Measurements from ENCODE around the gene ZRANB3.

DNA sequence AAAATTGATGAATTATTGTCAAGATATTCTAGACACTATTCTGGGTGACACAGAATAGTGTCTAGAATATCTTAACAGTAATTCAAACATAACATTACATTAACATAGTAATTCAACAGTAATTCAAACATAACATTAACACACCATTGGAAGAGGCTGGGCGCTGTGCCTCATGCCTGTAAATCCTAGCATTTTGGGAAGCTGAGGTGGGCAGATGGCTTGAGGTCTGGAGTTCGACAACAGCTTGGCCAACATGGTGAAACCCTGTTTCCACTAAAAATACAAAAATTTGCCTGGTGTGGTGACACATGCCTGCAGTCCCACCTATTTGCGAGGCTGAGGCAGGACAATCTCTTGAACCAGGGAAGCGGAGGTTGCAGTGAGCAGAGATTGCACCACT lies 195.8 kb downstream of the ZRANB3 start:
- TF ChIP-seq, protein P1, sequence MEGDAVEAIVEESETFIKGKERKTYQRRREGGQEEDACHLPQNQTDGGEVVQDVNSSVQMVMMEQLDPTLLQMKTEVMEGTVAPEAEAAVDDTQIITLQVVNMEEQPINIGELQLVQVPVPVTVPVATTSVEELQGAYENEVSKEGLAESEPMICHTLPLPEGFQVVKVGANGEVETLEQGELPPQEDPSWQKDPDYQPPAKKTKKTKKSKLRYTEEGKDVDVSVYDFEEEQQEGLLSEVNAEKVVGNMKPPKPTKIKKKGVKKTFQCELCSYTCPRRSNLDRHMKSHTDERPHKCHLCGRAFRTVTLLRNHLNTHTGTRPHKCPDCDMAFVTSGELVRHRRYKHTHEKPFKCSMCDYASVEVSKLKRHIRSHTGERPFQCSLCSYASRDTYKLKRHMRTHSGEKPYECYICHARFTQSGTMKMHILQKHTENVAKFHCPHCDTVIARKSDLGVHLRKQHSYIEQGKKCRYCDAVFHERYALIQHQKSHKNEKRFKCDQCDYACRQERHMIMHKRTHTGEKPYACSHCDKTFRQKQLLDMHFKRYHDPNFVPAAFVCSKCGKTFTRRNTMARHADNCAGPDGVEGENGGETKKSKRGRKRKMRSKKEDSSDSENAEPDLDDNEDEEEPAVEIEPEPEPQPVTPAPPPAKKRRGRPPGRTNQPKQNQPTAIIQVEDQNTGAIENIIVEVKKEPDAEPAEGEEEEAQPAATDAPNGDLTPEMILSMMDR (IDR thresholded peaks at IDR 0.05 in 2 of 3, conservative IDR thresholded peaks at IDR 0.05 in 1 of 3; ENCODE audit: control insufficient read depth in 2 of 3, extremely low read depth in 1 of 3, insufficient read depth in 1 of 3, low read depth in 3 of 3, low read length in 3 of 3): no peak
- no peak for TF ChIP-seq POLR2AphosphoS5 (IDR thresholded peaks at IDR 0.05; ENCODE audit: low read length)
- TF ChIP-seq, protein P2, sequence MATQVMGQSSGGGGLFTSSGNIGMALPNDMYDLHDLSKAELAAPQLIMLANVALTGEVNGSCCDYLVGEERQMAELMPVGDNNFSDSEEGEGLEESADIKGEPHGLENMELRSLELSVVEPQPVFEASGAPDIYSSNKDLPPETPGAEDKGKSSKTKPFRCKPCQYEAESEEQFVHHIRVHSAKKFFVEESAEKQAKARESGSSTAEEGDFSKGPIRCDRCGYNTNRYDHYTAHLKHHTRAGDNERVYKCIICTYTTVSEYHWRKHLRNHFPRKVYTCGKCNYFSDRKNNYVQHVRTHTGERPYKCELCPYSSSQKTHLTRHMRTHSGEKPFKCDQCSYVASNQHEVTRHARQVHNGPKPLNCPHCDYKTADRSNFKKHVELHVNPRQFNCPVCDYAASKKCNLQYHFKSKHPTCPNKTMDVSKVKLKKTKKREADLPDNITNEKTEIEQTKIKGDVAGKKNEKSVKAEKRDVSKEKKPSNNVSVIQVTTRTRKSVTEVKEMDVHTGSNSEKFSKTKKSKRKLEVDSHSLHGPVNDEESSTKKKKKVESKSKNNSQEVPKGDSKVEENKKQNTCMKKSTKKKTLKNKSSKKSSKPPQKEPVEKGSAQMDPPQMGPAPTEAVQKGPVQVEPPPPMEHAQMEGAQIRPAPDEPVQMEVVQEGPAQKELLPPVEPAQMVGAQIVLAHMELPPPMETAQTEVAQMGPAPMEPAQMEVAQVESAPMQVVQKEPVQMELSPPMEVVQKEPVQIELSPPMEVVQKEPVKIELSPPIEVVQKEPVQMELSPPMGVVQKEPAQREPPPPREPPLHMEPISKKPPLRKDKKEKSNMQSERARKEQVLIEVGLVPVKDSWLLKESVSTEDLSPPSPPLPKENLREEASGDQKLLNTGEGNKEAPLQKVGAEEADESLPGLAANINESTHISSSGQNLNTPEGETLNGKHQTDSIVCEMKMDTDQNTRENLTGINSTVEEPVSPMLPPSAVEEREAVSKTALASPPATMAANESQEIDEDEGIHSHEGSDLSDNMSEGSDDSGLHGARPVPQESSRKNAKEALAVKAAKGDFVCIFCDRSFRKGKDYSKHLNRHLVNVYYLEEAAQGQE (IDR thresholded peaks at IDR 0.05; ENCODE audit: low read depth, low read length): no peak
- TF ChIP-seq, protein P3, sequence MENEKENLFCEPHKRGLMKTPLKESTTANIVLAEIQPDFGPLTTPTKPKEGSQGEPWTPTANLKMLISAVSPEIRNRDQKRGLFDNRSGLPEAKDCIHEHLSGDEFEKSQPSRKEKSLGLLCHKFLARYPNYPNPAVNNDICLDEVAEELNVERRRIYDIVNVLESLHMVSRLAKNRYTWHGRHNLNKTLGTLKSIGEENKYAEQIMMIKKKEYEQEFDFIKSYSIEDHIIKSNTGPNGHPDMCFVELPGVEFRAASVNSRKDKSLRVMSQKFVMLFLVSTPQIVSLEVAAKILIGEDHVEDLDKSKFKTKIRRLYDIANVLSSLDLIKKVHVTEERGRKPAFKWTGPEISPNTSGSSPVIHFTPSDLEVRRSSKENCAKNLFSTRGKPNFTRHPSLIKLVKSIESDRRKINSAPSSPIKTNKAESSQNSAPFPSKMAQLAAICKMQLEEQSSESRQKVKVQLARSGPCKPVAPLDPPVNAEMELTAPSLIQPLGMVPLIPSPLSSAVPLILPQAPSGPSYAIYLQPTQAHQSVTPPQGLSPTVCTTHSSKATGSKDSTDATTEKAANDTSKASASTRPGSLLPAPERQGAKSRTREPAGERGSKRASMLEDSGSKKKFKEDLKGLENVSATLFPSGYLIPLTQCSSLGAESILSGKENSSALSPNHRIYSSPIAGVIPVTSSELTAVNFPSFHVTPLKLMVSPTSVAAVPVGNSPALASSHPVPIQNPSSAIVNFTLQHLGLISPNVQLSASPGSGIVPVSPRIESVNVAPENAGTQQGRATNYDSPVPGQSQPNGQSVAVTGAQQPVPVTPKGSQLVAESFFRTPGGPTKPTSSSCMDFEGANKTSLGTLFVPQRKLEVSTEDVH (IDR thresholded peaks at IDR 0.05; ENCODE audit: low read depth, partially characterized antibody): no peak

All from GM12878 (cell line).